Stimulated activated CD4-positive, alpha-beta T cell treated with anti-CD3 and anti-CD28 coated beads, Interleukin-2, amount 100 ng/mL, for 48 hours (primary cell): ENCODE data around the gene ZNF444.
"Not testable (repeated sequence)": the region's sequence is repeated elsewhere in the genome, so short reads cannot be mapped to it uniquely, and the experiment has no call there.

Source experiments
- DNase-seq, 2 donors: peaks; one replicate each; pipeline ENCODE4 v3.0.0-alpha.2; 2020

ZNF444 gene

GRCh38 chr19:56191115-56191514, 50.0 kb downstream of the ZNF444 start:
- DNase-seq, result no peak

GRCh38 chr19:56191711-56192110, 50.6 kb downstream of the ZNF444 start:
- no peak for DNase-seq

- DNase-seq, result no peak
Observed at GRCh38 chr19:56193981-56194640, 53.0 kb downstream of the ZNF444 start.

- not testable (repeated sequence) for DNase-seq
Observed at GRCh38 chr19:56197646-56198045, 56.6 kb downstream of the ZNF444 start, which contains the start of gene ZSCAN5B. ZSCAN5B (minus strand) TSS chr19:56197783; CDS start chr19:56193052, 4,731 bp downstream.

GRCh38 chr19:56199687-56200086, 58.6 kb downstream of the ZNF444 start:
- DNase-seq, result no peak

- no peak for DNase-seq
Observed at GRCh38 chr19:56201973-56202372, 60.9 kb downstream of the ZNF444 start, which contains the start of gene ZSCAN5C. ZSCAN5C (plus strand) TSS chr19:56202273; CDS start chr19:56205914, 3,641 bp downstream.

GRCh38 chr19:56207581-56207980, 66.5 kb downstream of the ZNF444 start:
- DNase-seq, result not testable (repeated sequence)

GRCh38 chr19:56209091-56209490, 68.0 kb downstream of the ZNF444 start:
- no peak for DNase-seq

GRCh38 chr19:56210036-56210435, 68.9 kb downstream of the ZNF444 start:
- DNase-seq, result not testable (repeated sequence)
